ENCODE results near the gene DIAPH1.
A peak's percentile ranks its signal among the peaks of the same experiment; 100 is the strongest.

The DIAPH1 gene

GRCh38 chr5:141560151-141560550, 58.6 kb downstream of the DIAPH1 start:
- no peak for DNase-seq (ENCODE audit: low spot score)
- TF ChIP-seq CTCF (IDR thresholded peaks at IDR 0.05; ENCODE audit: borderline replicate concordance, control extremely low read depth, extremely low read depth, insufficient read depth, missing control alignments): no peak
- in situ Hi-C loops (cut with MboI; ENCODE audit: low sequenced_read_pairs, unreplicated experiment): no loop called here

DNA sequence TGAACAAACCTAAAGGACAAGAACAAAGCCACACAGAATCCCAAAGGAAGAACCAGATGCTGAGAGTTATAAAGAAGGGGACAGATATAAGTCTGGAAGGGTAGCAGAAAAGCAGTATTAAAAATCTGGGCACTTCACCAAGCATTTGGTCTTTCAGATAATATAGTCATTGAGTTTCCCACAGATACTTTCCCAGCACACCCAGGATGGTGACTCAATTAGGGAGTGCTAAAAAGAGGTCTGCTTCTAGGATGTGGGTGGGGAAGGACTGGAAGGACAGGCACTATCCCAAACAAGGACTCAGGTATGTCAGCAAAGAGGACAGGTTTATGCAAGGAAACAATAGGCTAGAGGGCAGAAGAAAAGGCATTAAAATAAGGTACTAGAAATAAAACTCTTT, 59.3 kb downstream of the DIAPH1 start:
- DNase-seq (ENCODE audit: low spot score): no peak
- in situ Hi-C loops (cut with MboI; ENCODE audit: low sequenced_read_pairs, unreplicated experiment): loop anchor here (5.0 kb wide), 1 partner anchor 137 kb away; the partner anchor contains the start of gene PCDHGA11
- TF ChIP-seq CTCF (IDR thresholded peaks at IDR 0.05; ENCODE audit: borderline replicate concordance, control extremely low read depth, extremely low read depth, insufficient read depth, missing control alignments): no peak

- no peak for DNase-seq (ENCODE audit: low spot score)
- in situ Hi-C loops (cut with MboI; ENCODE audit: low sequenced_read_pairs, unreplicated experiment): loop anchor here (5.0 kb wide), 1 partner anchor 136 kb away; the partner anchor contains the start of gene PCDHGA11
- no peak for TF ChIP-seq CTCF (IDR thresholded peaks at IDR 0.05; ENCODE audit: borderline replicate concordance, control extremely low read depth, extremely low read depth, insufficient read depth, missing control alignments)
Measured at GRCh38 chr5:141558150-141558549, 60.6 kb downstream of the DIAPH1 start.

- in situ Hi-C loops (cut with MboI; ENCODE audit: low sequenced_read_pairs, unreplicated experiment): loop anchor here (5.0 kb wide), 1 partner anchor 135 kb away; the partner anchor contains the start of gene PCDHGA11
- TF ChIP-seq CTCF (IDR thresholded peaks at IDR 0.05; ENCODE audit: borderline replicate concordance, control extremely low read depth, extremely low read depth, insufficient read depth, missing control alignments): peak; percentile 52
Measured at GRCh38 chr5:141557681-141558136, 61.1 kb downstream of the DIAPH1 start.

DNA sequence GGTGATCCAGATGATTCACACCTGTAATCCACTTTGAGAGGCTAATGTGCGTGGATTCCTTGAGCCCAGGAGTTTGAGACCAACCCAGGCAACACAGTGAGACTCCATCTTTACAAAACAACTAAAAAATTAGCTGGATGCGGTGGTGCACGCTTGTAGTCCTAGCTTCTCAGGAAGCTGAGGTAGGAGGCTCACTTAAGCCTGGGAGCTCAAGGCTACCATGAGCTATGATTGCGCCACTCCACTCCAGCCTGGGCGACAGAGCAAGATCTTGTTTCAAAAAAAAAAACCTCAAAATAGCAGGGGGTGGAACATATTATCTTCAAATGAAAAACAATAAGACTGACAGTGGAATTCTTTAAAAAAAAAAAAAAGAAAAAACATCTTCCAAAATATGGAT, 70.9 kb downstream of the DIAPH1 start:
- in situ Hi-C loops (cut with MboI; ENCODE audit: low sequenced_read_pairs, unreplicated experiment): no loop called here
- DNase-seq (ENCODE audit: low spot score): no peak
- TF ChIP-seq CTCF (IDR thresholded peaks at IDR 0.05; ENCODE audit: borderline replicate concordance, control extremely low read depth, extremely low read depth, insufficient read depth, missing control alignments): no peak

More at GRCh38 chr5:141557681-141558136, 61.1 kb downstream of the DIAPH1 start:
- DNase-seq (ENCODE audit: low spot score): peak; percentile 49

GRCh38 chr5:141547488-141547887, 71.3 kb downstream of the DIAPH1 start:
- no peak for DNase-seq (ENCODE audit: low spot score)
- in situ Hi-C loops (cut with MboI; ENCODE audit: low sequenced_read_pairs, unreplicated experiment): no loop called here

More at GRCh38 chr5:141547488-141547887, 71.3 kb downstream of the DIAPH1 start:
- no peak for TF ChIP-seq CTCF (IDR thresholded peaks at IDR 0.05; ENCODE audit: borderline replicate concordance, control extremely low read depth, extremely low read depth, insufficient read depth, missing control alignments)
